Immature natural killer cell (primary cell): ENCODE results near the gene CD3D. TPM values are rescaled to one million over a fixed set of nuclear protein-coding genes. Genes with fewer than 3 reads are reported as not detected.

Experiments used
- polyA plus RNA-seq, 3 donors: library from polyadenylated mRNA; unstranded; fragments of 300-500 nt; fragmentation: Illumina TruSeq; gene quantifications; one replicate each; pipeline ENCODE4 v1.2.3, GENCODE V29; 2021

CD3D gene
- polyA plus RNA-seq, 3 donors from 2014 or later: 19.8 to 97.2 (median 20.5) TPM

Other genes with a start within 250 kb of the CD3D start
- not detected for gene SCN4B, start 189.9 kb downstream of the CD3D start, polyA plus RNA-seq
- not detected for gene SCN2B, start 166.1 kb downstream of the CD3D start, polyA plus RNA-seq
- 10 to 100 TPM; 16.8 to 37.7 (median 26.3) TPM for gene JAML, start 117.7 kb downstream of the CD3D start, polyA plus RNA-seq
- gene MPZL3, start 90.3 kb downstream of the CD3D start, polyA plus RNA-seq: 1 to 10 TPM; 4.2 to 5.2 (median 4.8) TPM
- 1 to 10 TPM in 1 of 3 donors, under 1 TPM in 2; 0.17 to 1.5 (median 0.49) TPM for gene MPZL2, start 78.4 kb downstream of the CD3D start, polyA plus RNA-seq
- gene CD3E, start 38.0 kb downstream of the CD3D start, polyA plus RNA-seq: 100 to 1,000 TPM in 2 of 3 donors, 10 to 100 TPM in 1; 50.4 to 456 (median 296) TPM
- 10 to 100 TPM in 2 of 3 donors, 1 to 10 TPM in 1; 4.1 to 40.7 (median 10.8) TPM for gene CD3G, start 1.6 kb upstream of the CD3D start, polyA plus RNA-seq
- gene UBE4A, start 16.9 kb upstream of the CD3D start, polyA plus RNA-seq: 10 to 100 TPM; 13.7 to 26.3 (median 14.1) TPM
- gene ATP5MG, start 58.9 kb upstream of the CD3D start, polyA plus RNA-seq: 100 to 1,000 TPM; 448 to 825 (median 551) TPM
- 10 to 100 TPM in 1 of 3 donors, 1 to 10 TPM in 2; 3.2 to 22.5 (median 6.6) TPM for gene KMT2A, start 93.8 kb upstream of the CD3D start, polyA plus RNA-seq
- under 1 TPM; 0.37 to 0.50 (median 0.50) TPM for gene TTC36, start 184.8 kb upstream of the CD3D start, polyA plus RNA-seq
- 10 to 100 TPM in 2 of 3 donors, 1 to 10 TPM in 1; 9.6 to 16.8 (median 10.8) TPM for gene TMEM25, start 188.5 kb upstream of the CD3D start, polyA plus RNA-seq
- 1 to 10 TPM; 5.9 to 8.1 (median 7.4) TPM for gene IFT46, start 223.2 kb upstream of the CD3D start, polyA plus RNA-seq
- gene ARCN1, start 229.7 kb upstream of the CD3D start, polyA plus RNA-seq: 100 to 1,000 TPM in 2 of 3 donors, 10 to 100 TPM in 1; 99.9 to 164 (median 157) TPM